Ovary (tissue), 3 donors: ENCODE data around the gene METTL3.

Experiments used
- EP300 ChIP-seq: sonication (generic); formaldehyde crosslinking; IDR thresholded peaks from one replicate; pipeline ENCODE4 v1.6.1; 2017; ENCODE audit warnings: antibody characterized with exemption
- POLR2A ChIP-seq: fragments of 450-650 bp; IDR thresholded peaks from one replicate; pipeline ENCODE4 v1.6.1; 2017; ENCODE audit warnings: antibody characterized with exemption, mild to moderate bottlenecking, moderate library complexity
- TF ChIP-seq, protein P1 (sequence below), 3 donors: fragments of 450-650 bp in 2 of 3; fragments of 200-600 bp in 1 of 3; IDR thresholded peaks; one replicate each; pipeline versions ENCODE4 v1.5.1 to v1.8.0; 2016 to 2022; ENCODE audit warnings: antibody characterized with exemption in 3 of 3, mild to moderate bottlenecking in 1 of 3
- donor health status: DM: no; HTN: no; CAD: no.

DNA sequence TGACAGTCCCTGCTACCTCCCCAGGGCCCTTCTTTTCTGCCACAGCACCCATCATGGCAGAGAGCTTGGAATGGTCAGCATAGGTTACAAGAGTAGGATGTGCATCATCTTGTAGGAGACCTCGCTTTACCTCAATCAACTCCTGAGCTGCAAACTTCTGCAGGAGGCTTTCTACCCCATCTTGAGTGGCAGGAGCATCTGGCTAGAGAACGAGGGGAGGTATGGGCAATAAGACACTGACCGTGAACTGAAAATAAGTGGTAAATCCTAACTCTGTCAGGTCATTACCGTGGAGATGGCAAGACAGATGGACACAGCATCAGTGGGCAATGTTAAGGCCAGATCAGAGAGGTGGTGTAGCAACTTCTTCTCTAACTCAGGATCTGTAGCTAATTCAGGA, 7.8 kb downstream of the METTL3 start:
- TF ChIP-seq, protein P1, sequence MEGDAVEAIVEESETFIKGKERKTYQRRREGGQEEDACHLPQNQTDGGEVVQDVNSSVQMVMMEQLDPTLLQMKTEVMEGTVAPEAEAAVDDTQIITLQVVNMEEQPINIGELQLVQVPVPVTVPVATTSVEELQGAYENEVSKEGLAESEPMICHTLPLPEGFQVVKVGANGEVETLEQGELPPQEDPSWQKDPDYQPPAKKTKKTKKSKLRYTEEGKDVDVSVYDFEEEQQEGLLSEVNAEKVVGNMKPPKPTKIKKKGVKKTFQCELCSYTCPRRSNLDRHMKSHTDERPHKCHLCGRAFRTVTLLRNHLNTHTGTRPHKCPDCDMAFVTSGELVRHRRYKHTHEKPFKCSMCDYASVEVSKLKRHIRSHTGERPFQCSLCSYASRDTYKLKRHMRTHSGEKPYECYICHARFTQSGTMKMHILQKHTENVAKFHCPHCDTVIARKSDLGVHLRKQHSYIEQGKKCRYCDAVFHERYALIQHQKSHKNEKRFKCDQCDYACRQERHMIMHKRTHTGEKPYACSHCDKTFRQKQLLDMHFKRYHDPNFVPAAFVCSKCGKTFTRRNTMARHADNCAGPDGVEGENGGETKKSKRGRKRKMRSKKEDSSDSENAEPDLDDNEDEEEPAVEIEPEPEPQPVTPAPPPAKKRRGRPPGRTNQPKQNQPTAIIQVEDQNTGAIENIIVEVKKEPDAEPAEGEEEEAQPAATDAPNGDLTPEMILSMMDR (IDR thresholded peaks at IDR 0.05), result no peak
- TF ChIP-seq POLR2A (no peak), EP300 (no peak)
